Measurements from ENCODE around the gene CD22. TPM values are rescaled to one million over a fixed set of nuclear protein-coding genes. Genes with fewer than 3 reads are reported as not detected.
"Not testable (repeated sequence)": the region's sequence is repeated elsewhere in the genome, so short reads cannot be mapped to it uniquely, and the experiment has no call there.

CD22 gene
- total and polyA plus RNA-seq, 2 donors (not counting 1 experiment from before 2014, with no cell fraction given) = 692 to 1,437 TPM

DNA sequence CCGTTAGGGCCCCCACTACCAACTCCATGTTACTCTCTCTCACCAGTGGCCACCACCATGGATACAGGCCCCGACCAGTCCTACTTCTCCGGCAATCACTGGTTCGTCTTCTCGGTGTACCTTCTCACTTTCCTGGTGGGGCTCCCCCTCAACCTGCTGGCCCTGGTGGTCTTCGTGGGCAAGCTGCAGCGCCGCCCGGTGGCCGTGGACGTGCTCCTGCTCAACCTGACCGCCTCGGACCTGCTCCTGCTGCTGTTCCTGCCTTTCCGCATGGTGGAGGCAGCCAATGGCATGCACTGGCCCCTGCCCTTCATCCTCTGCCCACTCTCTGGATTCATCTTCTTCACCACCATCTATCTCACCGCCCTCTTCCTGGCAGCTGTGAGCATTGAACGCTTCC lies 29.8 kb downstream of the CD22 start:
- H3K36me3 ChIP-seq (replicated peaks in 1 of 2; ENCODE audit: control extremely low read depth in 1 of 2, control insufficient read depth in 1 of 2, extremely low read depth in 1 of 2, insufficient read depth in 2 of 2, low read length in 1 of 2); DNase-seq; ATAC-seq (ENCODE audit: low read depth); H2AFZ ChIP-seq (ENCODE audit: insufficient read depth, low read depth, low read length, poor library complexity, severe bottlenecking); H4K20me1 ChIP-seq (ENCODE audit: control insufficient read depth, insufficient read depth, low read length, poor library complexity, severe bottlenecking); H3K4me3 Mint-ChIP-seq; H3K9me3 ChIP-seq (ENCODE audit: control extremely low read depth in 1 of 3, control insufficient read depth in 2 of 3, insufficient read depth in 1 of 3, low read length in 2 of 3); POLR2A ChIA-PET; H3K4me3 ChIP-seq (ENCODE audit: control extremely low read depth in 1 of 5, extremely low read depth in 1 of 5, insufficient read depth in 1 of 5, low read depth in 2 of 5, low read length in 4 of 5); H3K9me3 Mint-ChIP-seq (ENCODE audit: insufficient read depth); H3K9ac ChIP-seq (ENCODE audit: low read length); H3K27ac Mint-ChIP-seq; H3K4me1 Mint-ChIP-seq; H3K27ac ChIP-seq (ENCODE audit: low read length in 2 of 2); H3K4me1 ChIP-seq (ENCODE audit: control insufficient read depth in 2 of 2, insufficient read depth in 2 of 2, low read length in 2 of 2); H3K79me2 ChIP-seq (ENCODE audit: control insufficient read depth, insufficient read depth, low read length); H3K27me3 ChIP-seq (replicated peaks in 1 of 4; ENCODE audit: control extremely low read depth in 1 of 4, control insufficient read depth in 3 of 4, insufficient read depth in 4 of 4, low read length in 3 of 4); intact Hi-C loops (cut with micrococcal nuclease); H3K4me2 ChIP-seq (replicated peaks; ENCODE audit: low read depth, low read length, poor library complexity, severe bottlenecking): not testable (repeated sequence)
- CTCF ChIA-PET = interaction anchor here (1.0 to 13.5 kb wide), 3 partner anchors 18 to 136 kb away, joined by 4 to 234 read pairs (median 4); no protein-coding TSS in a partner anchor
- H3K27me3 Mint-ChIP-seq = peaks cover 20% of the 10 kb centered on the region
- no CpG with 5 or more reads among the region's 16 CpGs for WGBS (ENCODE audit: insufficient coverage)

DNA sequence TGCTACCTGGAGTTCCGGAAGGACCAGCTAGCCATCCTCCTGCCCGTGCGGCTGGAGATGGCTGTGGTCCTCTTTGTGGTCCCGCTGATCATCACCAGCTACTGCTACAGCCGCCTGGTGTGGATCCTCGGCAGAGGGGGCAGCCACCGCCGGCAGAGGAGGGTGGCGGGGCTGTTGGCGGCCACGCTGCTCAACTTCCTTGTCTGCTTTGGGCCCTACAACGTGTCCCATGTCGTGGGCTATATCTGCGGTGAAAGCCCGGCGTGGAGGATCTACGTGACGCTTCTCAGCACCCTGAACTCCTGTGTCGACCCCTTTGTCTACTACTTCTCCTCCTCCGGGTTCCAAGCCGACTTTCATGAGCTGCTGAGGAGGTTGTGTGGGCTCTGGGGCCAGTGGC lies 30.4 kb downstream of the CD22 start:
- 96% methylated on average over 13 of the region's 21 CpGs for WGBS (ENCODE audit: insufficient coverage)
- POLR2A ChIA-PET; H3K27ac Mint-ChIP-seq; DNase-seq; H3K27ac ChIP-seq (ENCODE audit: low read length in 2 of 2); H3K9me3 Mint-ChIP-seq (ENCODE audit: insufficient read depth); H3K4me3 Mint-ChIP-seq; H3K9me3 ChIP-seq (ENCODE audit: control extremely low read depth in 1 of 3, control insufficient read depth in 2 of 3, insufficient read depth in 1 of 3, low read length in 2 of 3); H4K20me1 ChIP-seq (ENCODE audit: control insufficient read depth, insufficient read depth, low read length, poor library complexity, severe bottlenecking); ATAC-seq (ENCODE audit: low read depth); H3K4me3 ChIP-seq (ENCODE audit: control extremely low read depth in 1 of 5, extremely low read depth in 1 of 5, insufficient read depth in 1 of 5, low read depth in 2 of 5, low read length in 4 of 5); H3K36me3 ChIP-seq (replicated peaks in 1 of 2; ENCODE audit: control extremely low read depth in 1 of 2, control insufficient read depth in 1 of 2, extremely low read depth in 1 of 2, insufficient read depth in 2 of 2, low read length in 1 of 2); intact Hi-C loops (cut with micrococcal nuclease); CTCF ChIA-PET; H3K4me2 ChIP-seq (replicated peaks; ENCODE audit: low read depth, low read length, poor library complexity, severe bottlenecking); H3K79me2 ChIP-seq (ENCODE audit: control insufficient read depth, insufficient read depth, low read length); H2AFZ ChIP-seq (ENCODE audit: insufficient read depth, low read depth, low read length, poor library complexity, severe bottlenecking); H3K9ac ChIP-seq (ENCODE audit: low read length); H3K27me3 ChIP-seq (replicated peaks in 1 of 4; ENCODE audit: control extremely low read depth in 1 of 4, control insufficient read depth in 3 of 4, insufficient read depth in 4 of 4, low read length in 3 of 4); H3K4me1 Mint-ChIP-seq; H3K4me1 ChIP-seq (ENCODE audit: control insufficient read depth in 2 of 2, insufficient read depth in 2 of 2, low read length in 2 of 2): not testable (repeated sequence)
- peaks cover 20% of the 10 kb centered on the region for H3K27me3 Mint-ChIP-seq

DNA sequence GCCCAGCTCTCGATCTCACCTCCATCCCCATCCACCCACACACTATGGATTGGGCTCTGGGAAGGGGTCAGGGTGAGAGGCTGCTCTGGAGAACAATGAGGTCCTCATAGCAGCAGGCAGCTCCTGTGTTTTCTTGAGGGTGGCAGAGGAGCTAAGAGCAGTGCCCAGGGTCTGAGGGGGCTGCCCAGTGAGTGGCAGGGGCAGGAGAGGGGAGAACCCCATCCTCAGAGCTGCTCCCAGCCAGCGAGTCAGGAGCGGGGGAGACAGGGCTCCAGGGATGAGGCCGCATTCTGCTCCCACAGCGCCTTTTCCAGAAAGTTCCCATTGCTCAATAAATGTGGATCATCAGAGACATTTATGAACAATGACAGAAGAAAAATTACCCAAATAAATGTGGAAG lies 31.1 kb downstream of the CD22 start:
- H3K27me3 Mint-ChIP-seq = peaks cover 20% of the 10 kb centered on the region
- no CpG with 5 or more reads among the region's 5 CpGs for WGBS (ENCODE audit: insufficient coverage)
- CTCF ChIA-PET; H3K79me2 ChIP-seq (ENCODE audit: control insufficient read depth, insufficient read depth, low read length); H3K36me3 ChIP-seq (replicated peaks in 1 of 2; ENCODE audit: control extremely low read depth in 1 of 2, control insufficient read depth in 1 of 2, extremely low read depth in 1 of 2, insufficient read depth in 2 of 2, low read length in 1 of 2); H2AFZ ChIP-seq (ENCODE audit: insufficient read depth, low read depth, low read length, poor library complexity, severe bottlenecking); POLR2A ChIA-PET; H3K9ac ChIP-seq (ENCODE audit: low read length); ATAC-seq (ENCODE audit: low read depth); H4K20me1 ChIP-seq (ENCODE audit: control insufficient read depth, insufficient read depth, low read length, poor library complexity, severe bottlenecking); H3K9me3 ChIP-seq (ENCODE audit: control extremely low read depth in 1 of 3, control insufficient read depth in 2 of 3, insufficient read depth in 1 of 3, low read length in 2 of 3); intact Hi-C loops (cut with micrococcal nuclease); H3K27me3 ChIP-seq (replicated peaks in 1 of 4; ENCODE audit: control extremely low read depth in 1 of 4, control insufficient read depth in 3 of 4, insufficient read depth in 4 of 4, low read length in 3 of 4); H3K4me2 ChIP-seq (replicated peaks; ENCODE audit: low read depth, low read length, poor library complexity, severe bottlenecking); H3K4me1 ChIP-seq (ENCODE audit: control insufficient read depth in 2 of 2, insufficient read depth in 2 of 2, low read length in 2 of 2); H3K27ac Mint-ChIP-seq; DNase-seq; H3K9me3 Mint-ChIP-seq (ENCODE audit: insufficient read depth); H3K4me3 ChIP-seq (ENCODE audit: control extremely low read depth in 1 of 5, extremely low read depth in 1 of 5, insufficient read depth in 1 of 5, low read depth in 2 of 5, low read length in 4 of 5); H3K4me3 Mint-ChIP-seq; H3K4me1 Mint-ChIP-seq; H3K27ac ChIP-seq (ENCODE audit: low read length in 2 of 2): not testable (repeated sequence)
